Neural progenitor cell (in vitro differentiated cells): Measurements from ENCODE around the gene WDR62.

Experiments
- CTCF ChIP-seq: fragments of 200-600 bp; sonication (generic); IDR thresholded peaks from 2 replicates; pipeline ENCODE4 v1.5.1; 2017; ENCODE audit warnings: antibody characterized with exemption, mild to moderate bottlenecking
- EZH2 ChIP-seq: fragments of 200-600 bp; sonication (generic); IDR thresholded peaks from 2 replicates; pipeline ENCODE4 v1.6.1; 2017; ENCODE audit warnings: antibody characterized with exemption, mild to moderate bottlenecking, moderate library complexity

- TF ChIP-seq CTCF (no peak), EZH2 (no peak)
Observed at GRCh38 chr19:36028313-36029041, 26.2 kb upstream of the WDR62 start.
